GM06990 (cell line): Measurements from ENCODE around the gene TECTB.

ENCODE experiments used
- DNase-seq: peaks from one replicate; pipeline ENCODE4 v3.0.0-alpha.2; 2011; ENCODE audit not compliant: insufficient read length; ENCODE audit errors: extremely low read depth
- H3K27me3 ChIP-seq: replicated peaks from 2 replicates; pipeline ENCODE4 v1.6.0; 2011; ENCODE audit warnings: low read length; ENCODE audit not compliant: control insufficient read depth, insufficient read depth
- H3K36me3 ChIP-seq: 2 replicates; pipeline ENCODE4 v1.5.1; 2011; ENCODE audit warnings: low read length; ENCODE audit not compliant: control insufficient read depth, insufficient read depth
- H3K4me3 ChIP-seq: replicated peaks from 2 replicates; pipeline ENCODE4 v1.5.1; 2011; ENCODE audit warnings: low read depth, mild to moderate bottlenecking, control low read depth, low read length
- TF ChIP-seq, protein P1 (sequence below): IDR thresholded peaks from 2 replicates; pipeline ENCODE4 v1.5.1; 2011; ENCODE audit warnings: low read length, control low read depth, mild to moderate bottlenecking, inconsistent platforms; ENCODE audit not compliant: insufficient read depth, poor library complexity, severe bottlenecking

TECTB gene

DNA sequence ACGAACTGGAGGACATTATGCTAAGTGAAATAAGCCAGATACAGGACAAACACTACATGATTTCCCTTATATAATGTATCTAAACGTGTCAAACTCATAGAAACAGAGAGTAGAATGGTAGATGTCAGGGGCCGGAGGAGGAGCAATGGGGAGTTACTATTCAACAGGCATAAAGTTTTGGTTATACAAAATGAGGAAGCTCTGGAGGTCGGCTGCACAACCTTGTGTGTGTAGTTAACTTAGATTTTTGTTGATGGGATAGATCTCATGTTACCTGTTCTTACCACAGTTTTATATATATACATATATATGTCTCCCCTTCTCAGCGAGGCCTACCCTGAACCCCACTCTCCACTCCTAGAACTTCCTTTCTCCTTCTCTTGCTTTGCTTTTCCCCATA, 22.4 kb upstream of the TECTB start:
- no peaks in the 10 kb centered on the region; the same call in 1 of the 2 replicates for H3K27me3 ChIP-seq
- H3K4me3 ChIP-seq: no peak overlapping the region
- no peaks in the 10 kb centered on the region for H3K36me3 ChIP-seq
- DNase-seq: no peak
- TF ChIP-seq, protein P1, sequence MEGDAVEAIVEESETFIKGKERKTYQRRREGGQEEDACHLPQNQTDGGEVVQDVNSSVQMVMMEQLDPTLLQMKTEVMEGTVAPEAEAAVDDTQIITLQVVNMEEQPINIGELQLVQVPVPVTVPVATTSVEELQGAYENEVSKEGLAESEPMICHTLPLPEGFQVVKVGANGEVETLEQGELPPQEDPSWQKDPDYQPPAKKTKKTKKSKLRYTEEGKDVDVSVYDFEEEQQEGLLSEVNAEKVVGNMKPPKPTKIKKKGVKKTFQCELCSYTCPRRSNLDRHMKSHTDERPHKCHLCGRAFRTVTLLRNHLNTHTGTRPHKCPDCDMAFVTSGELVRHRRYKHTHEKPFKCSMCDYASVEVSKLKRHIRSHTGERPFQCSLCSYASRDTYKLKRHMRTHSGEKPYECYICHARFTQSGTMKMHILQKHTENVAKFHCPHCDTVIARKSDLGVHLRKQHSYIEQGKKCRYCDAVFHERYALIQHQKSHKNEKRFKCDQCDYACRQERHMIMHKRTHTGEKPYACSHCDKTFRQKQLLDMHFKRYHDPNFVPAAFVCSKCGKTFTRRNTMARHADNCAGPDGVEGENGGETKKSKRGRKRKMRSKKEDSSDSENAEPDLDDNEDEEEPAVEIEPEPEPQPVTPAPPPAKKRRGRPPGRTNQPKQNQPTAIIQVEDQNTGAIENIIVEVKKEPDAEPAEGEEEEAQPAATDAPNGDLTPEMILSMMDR: no peak

DNA sequence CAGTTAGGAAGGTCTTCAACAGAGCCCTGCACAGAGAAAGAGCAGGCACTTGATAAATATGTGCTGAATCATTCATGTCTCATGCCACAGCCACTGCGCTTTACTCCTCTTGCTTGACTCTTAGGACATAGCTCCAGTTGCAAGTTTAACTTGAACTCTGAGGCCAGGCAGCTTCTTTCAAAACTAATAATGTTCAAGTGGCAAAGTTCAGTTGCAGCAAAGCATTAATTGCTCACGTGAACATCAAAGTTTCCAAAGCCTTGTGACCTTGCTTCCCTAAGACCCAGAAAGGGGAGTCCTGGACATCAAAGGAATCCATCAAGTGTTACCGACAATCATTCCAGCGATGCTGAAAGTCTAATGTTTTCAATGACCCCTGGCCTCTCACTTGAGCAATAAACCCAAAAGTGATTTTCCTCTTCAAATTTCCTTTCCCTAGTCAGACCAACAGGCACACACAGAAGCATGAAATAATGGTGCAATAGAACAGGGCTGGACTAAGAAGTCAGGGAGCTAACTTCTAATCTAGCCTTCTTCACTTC, 21.8 kb upstream of the TECTB start:
- Histone ChIP-seq H3K36me3 (no peaks in the 10 kb centered on the region), H3K27me3 (no peaks in the 10 kb centered on the region; the same call in 1 of the 2 replicates), H3K4me3 (no peak overlapping the region)
- no peak for DNase-seq
- TF ChIP-seq, protein P1: no peak

DNA sequence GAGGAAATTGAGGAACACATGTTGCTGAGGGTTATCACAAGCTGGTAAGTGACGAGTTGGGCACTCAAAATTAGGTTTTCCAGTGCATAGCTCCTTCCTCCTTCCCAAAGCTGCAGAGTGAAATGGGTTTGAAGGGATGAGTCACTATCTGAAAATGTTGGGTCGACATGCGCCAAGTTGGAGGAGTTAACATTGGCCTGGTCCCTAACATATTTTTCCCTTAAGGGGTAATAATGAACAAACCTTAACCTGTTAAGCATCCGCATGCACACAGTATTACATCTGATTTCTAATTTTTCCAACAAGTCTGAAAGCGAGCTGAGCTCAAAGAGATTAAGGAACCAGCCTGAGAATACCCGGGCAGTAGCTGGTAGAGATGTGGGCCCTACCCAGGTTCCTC, 20.7 kb upstream of the TECTB start:
- TF ChIP-seq, protein P1: no peak

DNA sequence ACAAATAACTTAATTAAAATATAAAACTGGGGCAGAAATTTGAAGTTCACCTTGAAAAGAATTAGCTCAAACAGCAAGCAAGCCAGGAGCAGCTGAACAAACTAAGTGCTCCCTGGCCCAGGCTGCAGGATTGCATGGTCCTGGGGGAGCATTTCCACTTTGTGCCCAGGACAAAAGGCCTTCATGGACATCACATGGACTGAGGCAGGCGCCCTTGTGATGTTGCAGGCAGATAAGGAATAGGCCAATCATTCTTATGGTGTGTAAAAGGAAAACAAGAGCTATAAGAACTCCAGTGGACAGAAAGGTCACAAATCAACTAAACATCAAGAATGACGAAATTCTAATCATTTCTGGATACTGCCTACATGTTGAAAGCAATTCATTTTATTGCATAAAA, 17.5 kb upstream of the TECTB start:
- Histone ChIP-seq H3K4me3 (no peak overlapping the region), H3K27me3 (no peaks in the 10 kb centered on the region; the same call in 1 of the 2 replicates), H3K36me3 (no peaks in the 10 kb centered on the region)
- TF ChIP-seq, protein P1: no peak
- no peak for DNase-seq

More for the DNA sequence above, 20.7 kb upstream of the TECTB start:
- H3K4me3 ChIP-seq: no peak overlapping the region
- no peak for DNase-seq
- no peaks in the 10 kb centered on the region; the same call in 1 of the 2 replicates for H3K27me3 ChIP-seq
- H3K36me3 ChIP-seq: no peaks in the 10 kb centered on the region

DNA sequence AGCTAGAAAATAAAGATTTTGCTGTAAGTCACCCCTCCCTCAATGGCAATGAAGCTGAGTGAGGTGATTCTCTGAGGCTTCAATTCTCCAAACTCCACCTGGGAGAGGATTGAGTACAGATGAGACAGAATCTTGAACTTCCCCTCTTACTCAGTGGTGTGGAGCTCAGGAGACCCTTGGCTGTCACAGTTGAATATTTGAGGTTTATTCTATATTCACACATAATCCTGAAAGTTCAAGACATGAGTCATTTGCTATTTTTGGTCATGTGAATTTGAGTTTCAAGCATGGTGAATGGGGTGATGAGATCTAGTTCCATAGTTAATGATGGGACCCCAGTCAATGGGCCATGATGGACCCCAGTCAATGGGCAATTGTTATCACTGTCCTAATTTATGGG, 13.9 kb upstream of the TECTB start:
- no peak overlapping the region for H3K4me3 ChIP-seq
- DNase-seq: peak; percentile 3
- TF ChIP-seq, protein P1: no peak
- no peaks in the 10 kb centered on the region for H3K27me3 ChIP-seq
- no peaks in the 10 kb centered on the region for H3K36me3 ChIP-seq

DNA sequence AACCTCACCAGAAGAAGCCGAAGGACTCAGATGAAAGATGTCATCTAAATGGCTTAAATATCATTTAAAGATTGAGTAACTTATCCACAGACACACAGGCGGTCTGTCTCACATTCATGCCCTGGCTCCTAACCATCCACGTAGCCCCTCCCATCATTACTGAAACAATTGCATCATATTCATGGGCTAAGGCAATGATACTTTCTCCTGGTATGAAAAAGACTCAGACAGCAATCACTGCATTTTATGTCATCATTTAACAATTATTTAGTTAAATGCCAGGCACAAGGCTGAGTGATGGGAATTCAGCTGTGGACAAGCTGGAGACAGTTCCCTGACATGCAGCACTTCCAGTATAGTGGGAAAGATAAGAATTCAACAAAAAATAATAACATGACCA, 11.2 kb upstream of the TECTB start:
- H3K4me3 ChIP-seq: no peak overlapping the region
- DNase-seq: no peak

More for the DNA sequence above, 11.2 kb upstream of the TECTB start:
- Histone ChIP-seq H3K36me3 (no peaks in the 10 kb centered on the region), H3K27me3 (no peaks in the 10 kb centered on the region)
- TF ChIP-seq, protein P1: no peak
